ENCODE results near the gene SELENOO.

Gene SELENOO

GRCh38 chr22:50173311-50173982 lies 27.4 kb upstream of the SELENOO start:
- DNase-seq, result no peak

DNA sequence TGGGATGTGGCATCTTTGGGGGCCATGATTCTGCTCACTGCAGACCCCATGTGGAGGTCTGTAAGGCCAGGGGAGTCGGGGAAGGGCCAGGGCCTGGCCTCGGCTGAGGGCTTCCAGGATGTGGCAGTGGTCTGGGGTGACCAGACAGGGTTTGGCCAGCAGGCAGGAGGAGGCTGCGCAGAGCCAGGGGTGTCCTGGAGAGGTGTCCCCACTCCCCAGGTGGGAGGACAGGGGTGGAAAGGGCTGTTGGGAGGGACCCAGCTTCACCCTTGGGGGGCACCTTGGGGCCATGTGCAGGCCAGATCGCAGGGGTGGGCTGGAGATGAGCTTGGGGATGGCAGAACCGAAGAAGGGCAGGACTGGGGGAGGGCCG lies 26.8 kb upstream of the SELENOO start:
- DNase-seq, result no peak

GRCh38 chr22:50174382-50175190 lies 26.2 kb upstream of the SELENOO start:
- no peak for DNase-seq

DNA sequence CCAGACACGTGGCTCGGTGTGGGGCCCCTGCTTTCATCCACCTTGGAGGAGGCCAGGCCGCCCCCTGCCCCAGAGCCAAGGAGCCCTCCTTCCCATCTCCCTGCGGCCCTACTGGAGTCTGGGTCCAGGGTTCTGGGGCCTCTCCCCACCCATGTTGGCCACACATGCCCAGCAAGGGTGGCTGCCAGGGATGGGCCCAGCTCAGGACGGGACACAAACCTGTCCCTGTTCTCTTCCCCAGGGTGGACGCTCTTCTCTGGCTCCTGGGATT lies 25.7 kb upstream of the SELENOO start:
- no peak for DNase-seq

DNA sequence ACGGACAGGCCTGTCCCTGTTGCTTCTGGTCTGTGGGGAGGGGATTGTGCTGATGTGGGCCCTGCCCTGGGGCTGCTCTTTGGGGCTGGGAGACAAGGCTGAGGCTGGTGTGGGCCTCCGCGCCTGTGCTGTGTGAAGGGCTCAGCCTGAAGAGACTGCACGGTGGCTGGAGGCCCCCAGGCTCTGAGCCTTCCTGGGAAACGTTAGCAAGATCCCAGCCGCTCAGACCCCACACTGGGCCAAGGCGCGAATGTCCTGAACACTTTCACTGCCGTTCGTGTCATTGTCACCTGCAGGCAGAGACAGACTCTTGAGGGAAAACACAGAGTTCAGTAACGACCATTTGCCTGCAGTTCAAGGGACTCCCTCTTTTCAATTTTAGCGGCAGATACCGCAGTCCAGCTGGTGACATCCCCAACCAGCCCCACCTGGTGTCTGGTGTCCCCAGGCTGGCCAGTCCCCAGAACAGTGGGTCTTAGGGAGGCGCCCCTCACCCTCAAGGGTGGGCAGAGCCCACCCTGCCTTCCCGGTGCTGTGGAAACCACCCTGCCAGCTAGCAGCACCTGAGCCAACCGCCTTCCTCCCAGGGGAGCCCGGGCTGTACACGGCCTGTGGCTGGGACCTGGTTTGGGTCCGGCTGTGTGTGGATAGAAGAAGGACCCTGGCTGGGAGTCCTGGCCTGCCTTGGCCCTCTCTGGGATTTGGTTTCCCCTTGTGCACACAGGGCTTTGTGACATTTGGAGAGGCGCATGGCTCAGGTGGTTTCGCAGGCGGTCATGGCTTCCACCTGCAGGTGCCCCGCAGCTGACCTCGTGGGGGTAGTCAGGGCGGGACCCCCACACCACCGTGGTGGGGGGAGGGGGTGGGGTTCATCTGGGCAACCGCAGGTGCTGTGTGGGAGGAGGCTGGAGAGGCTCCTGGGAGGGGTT lies 24.6 kb upstream of the SELENOO start:
- DNase-seq, result no peak

DNA sequence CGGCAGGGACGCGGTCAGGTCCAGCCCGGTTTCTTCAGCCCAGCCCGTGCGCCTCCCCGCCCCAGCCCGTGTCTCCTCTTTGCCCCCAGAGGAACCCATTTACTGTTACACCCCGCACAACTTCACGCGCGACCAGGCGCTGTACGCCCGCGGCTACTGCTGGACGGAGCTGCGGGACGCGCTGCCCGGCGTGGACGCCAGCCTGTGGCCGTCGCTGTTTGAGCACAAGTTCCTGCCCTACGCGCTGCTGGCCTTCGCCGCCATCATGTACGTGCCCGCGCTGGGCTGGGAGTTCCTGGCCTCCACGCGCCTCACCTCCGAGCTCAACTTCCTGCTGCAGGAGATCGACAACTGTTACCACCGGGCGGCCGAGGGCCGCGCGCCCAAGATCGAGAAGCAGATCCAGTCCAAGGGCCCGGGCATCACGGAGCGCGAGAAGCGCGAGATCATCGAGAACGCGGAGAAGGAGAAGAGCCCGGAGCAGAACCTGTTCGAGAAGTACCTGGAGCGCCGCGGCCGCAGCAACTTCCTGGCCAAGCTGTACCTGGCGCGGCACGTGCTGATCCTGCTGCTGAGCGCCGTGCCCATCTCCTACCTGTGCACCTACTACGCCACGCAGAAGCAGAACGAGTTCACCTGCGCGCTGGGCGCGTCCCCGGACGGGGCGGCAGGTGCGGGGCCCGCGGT lies 23.8 kb upstream of the SELENOO start:
- no peak for DNase-seq

GRCh38 chr22:50177537-50178470 lies 23.0 kb upstream of the SELENOO start:
- no peak for DNase-seq

- no peak for DNase-seq
Observed at GRCh38 chr22:50178471-50178864, 22.3 kb upstream of the SELENOO start.

- DNase-seq, result no peak
Observed at GRCh38 chr22:50178871-50179869, 21.6 kb upstream of the SELENOO start.

DNA sequence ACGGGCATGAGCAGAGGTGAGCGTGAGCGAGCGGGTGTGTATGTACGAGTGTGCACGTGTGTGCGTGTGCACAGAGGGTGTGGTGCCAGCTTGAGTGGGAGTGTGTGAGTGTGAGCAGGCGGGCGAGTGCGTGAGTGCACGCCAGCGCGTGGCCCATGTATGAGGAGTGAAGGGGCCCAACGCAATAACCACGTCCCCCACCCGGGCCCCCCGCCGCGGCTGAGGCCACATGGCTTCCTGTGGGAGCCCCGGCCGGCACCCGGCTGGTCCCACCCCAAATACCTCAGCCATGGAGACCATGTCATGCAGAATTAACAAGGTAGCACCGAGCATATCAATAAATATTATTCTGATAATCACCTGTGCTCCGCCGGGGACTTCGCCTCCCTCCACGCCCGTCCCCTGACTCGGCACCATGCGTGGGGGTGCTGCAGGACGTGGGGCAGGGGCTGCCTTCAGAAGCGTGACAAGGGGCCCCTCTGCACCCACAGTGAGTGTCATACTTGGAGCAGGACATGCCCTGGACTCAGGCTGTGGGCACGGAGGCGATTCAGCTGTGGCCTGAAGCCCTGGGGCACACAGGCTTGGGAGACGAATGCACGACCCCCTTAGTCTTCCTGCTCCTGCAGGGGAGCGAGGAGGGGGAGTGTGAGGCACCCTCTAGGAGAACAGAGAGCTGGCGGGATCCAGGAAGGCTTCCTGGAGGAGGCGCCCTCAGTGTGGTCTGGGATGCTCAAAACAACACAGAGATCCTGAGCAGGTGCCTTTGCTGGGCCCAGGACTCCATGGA lies 20.7 kb upstream of the SELENOO start:
- no peak for DNase-seq

- DNase-seq, result no peak
Observed at GRCh38 chr22:50180727-50181521, 19.9 kb upstream of the SELENOO start.

- DNase-seq, result no peak
Observed at GRCh38 chr22:50182176-50183081, 18.4 kb upstream of the SELENOO start.

GRCh38 chr22:50183141-50183971 lies 17.5 kb upstream of the SELENOO start:
- no peak for DNase-seq

DNA sequence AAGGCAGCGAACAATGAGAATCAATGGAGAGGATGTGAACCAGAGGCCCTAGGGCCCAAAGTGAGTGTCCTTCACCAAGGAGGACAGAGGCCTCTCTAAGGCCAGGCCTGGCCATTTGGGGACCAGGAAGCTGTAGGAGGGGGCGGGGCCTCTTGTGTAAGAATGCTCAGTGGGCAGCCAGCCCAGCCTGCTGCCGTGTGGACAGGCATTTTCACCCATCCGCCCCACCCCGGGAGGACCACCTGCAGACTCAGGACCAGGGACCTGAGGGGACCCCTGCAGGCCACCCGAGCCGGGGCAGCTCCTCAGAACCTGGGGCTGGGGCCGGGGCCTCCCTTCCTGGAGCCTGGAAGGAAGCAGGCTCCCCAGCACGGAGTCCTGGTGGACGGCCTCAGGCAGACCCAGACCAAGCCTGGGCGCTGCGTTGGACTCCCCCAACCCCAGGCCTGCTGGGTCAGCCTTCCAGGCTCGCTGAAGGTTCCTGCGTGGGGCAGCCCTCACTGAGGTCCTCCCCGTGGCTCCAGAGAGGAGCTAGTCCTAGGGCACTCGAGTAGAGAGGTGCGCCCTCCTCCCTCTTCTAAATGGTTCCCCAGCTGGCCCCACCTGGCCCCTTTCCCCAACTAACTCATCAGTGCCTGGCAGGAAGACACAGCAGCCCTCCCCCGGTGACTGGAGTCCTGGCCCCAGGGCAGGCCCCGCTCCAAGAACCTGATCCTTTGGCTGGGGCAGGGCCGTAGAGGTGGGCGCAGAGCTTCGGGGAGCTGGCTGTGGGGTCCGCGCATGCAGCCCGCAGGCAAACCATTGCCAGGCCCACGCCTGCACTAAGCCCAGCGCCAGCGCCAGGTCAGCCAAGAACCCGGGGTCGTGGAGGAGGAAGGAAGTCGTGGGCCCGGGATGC lies 16.6 kb upstream of the SELENOO start:
- no peak for DNase-seq

DNA sequence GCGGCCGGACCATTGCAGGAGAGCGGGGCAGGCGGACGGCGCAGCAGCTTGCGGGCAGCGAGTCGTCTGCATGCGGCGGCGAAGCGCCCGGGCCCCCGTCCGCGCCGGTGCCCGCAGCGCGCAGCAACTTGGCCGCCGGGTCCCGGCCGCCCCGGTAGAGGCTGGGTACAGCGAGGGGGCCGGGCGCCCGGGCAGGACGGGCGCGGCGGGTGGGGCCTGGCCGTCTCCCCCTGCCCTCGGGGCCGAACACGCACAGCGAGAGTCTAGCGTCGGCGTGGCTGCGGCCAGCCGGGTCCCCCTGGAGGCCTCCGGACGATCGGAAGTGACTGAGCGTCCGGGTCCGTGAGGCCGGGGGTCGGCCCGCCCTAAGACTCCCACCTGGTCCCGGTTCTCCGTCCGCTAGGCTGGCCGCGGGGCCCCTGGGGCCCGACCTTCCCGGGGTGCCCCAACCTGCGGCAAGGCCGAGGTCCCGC lies 15.9 kb upstream of the SELENOO start:
- DNase-seq, result no peak
